Measurements from ENCODE around the gene BRMS1. TPM values are rescaled to one million over a fixed set of nuclear protein-coding genes. Genes with fewer than 3 reads are reported as not detected.

BRMS1 gene
- total RNA-seq, 1 donor from 2014 or later = 72.0 TPM

- DNase-seq (ENCODE audit: low read depth) = no peak
- H3K4me3 ChIP-seq (ENCODE audit: low read depth, low read length) = peak overlapping the region; percentile 88
- no peak for TF ChIP-seq CTCF (conservative IDR thresholded peaks at IDR 0.05; ENCODE audit: low read depth, low read length)
Measured at GRCh38 chr11:66345316-66345649, 379 bp upstream of the BRMS1 start.

GRCh38 chr11:66343176-66343575 lies 1.7 kb downstream of the BRMS1 start:
- no peak overlapping the region for H3K4me3 ChIP-seq (ENCODE audit: low read depth, low read length)
- DNase-seq (ENCODE audit: low read depth) = no peak
- no peak for TF ChIP-seq CTCF (conservative IDR thresholded peaks at IDR 0.05; ENCODE audit: low read depth, low read length)

- TF ChIP-seq CTCF (conservative IDR thresholded peaks at IDR 0.05; ENCODE audit: low read depth, low read length) = no peak
- H3K4me3 ChIP-seq (ENCODE audit: low read depth, low read length) = no peak overlapping the region
- no peak for DNase-seq (ENCODE audit: low read depth)
Measured at GRCh38 chr11:66341502-66342126, 3.3 kb downstream of the BRMS1 start.

GRCh38 chr11:66340596-66341501 lies 4.1 kb downstream of the BRMS1 start:
- no peak for TF ChIP-seq CTCF (conservative IDR thresholded peaks at IDR 0.05; ENCODE audit: low read depth, low read length)
- no peak overlapping the region for H3K4me3 ChIP-seq (ENCODE audit: low read depth, low read length)
- no peak for DNase-seq (ENCODE audit: low read depth)

GRCh38 chr11:66339686-66340483 lies 5.0 kb downstream of the BRMS1 start:
- H3K4me3 ChIP-seq (ENCODE audit: low read depth, low read length) = no peak overlapping the region
- TF ChIP-seq CTCF (conservative IDR thresholded peaks at IDR 0.05; ENCODE audit: low read depth, low read length) = no peak
- no peak for DNase-seq (ENCODE audit: low read depth)

- no peak for TF ChIP-seq CTCF (conservative IDR thresholded peaks at IDR 0.05; ENCODE audit: low read depth, low read length)
- DNase-seq (ENCODE audit: low read depth) = no peak
- no peak overlapping the region for H3K4me3 ChIP-seq (ENCODE audit: low read depth, low read length)
Measured at GRCh38 chr11:66339162-66339675, 5.7 kb downstream of the BRMS1 start.
